GM15510 (cell line): ENCODE measurements around the gene ERH.

Experiments used
- POLR2A ChIP-seq: IDR thresholded peaks from 3 replicates; pipeline ENCODE4 v1.6.1; 2011; ENCODE audit warnings: borderline replicate concordance; ENCODE audit not compliant: insufficient read length; ENCODE audit errors: extremely low read depth

The ERH gene

DNA sequence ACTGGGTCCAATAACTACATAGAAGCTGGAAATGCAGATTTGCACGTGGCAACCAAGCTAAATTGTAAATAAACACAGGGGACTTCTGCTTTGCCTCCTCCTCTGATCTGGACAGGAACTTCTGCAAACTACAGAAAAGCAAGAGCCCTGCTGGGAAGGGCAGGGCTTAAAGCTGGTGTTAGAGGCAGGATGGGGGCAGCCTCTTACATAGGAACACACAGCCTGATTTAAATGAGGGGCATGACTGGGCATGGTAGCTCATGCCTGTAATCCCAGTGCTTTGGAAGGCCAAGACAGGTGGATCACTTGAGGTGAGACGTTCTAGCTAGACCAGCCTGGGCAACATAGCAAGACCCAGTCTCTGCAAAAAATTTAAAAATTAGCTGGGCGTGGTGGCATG is 46.7 kb downstream of the ERH start:
- no peak for TF ChIP-seq POLR2A

DNA sequence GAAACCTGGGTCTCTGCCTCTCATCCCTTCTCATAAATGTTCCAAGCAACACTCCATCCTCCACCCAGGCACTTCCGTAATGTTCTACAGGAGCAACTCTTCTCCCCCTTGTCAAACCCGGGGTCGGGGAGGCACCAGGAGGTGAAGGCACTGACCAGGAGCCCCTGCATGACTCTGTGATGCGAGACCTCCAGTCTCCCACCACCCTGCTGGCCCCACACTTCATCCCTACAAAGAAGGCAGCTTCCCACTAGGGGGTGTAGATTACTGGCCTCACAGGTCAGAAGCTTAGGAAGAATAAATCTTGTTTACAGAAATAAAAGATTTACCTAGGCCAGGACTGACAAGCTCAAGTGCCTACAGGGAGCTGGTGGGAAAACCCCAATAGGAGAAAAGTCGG is 47.2 kb downstream of the ERH start:
- TF ChIP-seq POLR2A, result no peak

DNA sequence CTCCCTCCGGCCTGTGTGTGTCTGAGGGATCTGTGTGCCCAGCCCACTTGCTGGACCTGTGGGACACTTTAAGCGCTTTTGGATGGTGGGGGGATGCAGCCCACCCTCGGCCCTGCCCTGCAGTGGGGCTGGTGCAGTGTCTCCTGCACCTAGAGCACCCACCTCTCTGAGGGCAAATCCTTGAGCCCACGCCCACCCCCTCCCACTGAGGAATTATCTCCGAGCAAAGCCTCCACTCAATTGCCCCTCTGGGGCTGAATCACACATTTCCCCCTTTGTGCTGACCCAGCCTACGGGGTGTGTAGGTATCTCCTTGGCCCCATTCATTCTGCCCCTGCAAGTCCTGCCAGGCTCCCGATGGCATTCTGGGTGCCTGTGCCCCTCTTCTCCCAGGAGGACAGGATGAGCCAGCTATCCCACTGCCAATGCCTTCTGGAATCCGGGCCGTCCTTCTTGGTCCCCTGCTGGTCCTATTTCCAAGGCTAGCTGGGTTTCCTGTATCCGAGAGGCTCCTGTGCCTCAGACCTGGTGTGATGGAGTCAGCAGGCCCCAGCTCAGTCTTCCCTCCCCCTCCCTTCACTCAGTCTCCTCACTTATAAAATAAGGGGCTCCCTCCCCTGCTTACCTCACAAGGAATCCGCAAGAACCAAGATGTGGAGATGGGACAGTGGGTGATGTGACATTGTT is 48.9 kb downstream of the ERH start:
- TF ChIP-seq POLR2A, result no peak

DNA sequence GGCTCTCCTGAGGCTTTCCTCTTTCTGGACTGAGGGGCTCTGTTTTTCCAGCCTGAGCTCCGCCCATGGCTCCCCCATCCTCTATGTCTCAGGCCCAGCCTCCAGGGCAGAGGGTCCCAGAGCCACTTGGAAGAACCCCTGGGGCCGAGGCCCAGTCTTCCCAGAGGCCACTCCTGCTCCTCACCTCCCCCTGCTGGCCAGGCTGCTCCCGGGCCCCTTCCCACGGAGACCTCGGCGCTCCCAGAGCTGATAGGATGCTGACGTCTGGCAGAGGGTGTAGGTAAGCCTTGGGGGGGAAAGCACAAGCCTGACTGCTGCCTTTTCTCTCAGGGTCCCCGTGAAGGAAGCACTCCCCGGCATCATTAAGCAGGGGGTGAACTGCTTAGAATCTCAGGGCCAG is 51.4 kb downstream of the ERH start:
- no peak for TF ChIP-seq POLR2A

DNA sequence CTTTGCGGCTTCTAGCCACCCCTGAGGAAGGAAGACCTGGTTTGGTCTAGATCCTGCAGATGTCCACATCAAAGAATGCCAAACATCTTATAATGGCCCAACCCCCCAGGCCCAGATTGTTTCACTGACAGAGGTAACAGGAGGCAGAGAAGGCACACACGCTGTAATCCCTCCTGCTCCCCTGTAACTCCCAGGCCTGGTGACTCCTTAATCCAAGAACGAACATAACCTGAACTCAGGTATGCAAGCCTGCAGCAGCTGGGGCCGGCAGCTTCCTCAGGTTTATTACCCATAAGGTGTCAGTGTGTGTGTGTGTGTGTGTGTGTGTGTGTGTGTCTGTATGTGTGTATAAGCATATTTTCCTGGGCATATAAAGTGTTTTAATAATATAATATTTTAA is 52.7 kb downstream of the ERH start:
- no peak for TF ChIP-seq POLR2A

DNA sequence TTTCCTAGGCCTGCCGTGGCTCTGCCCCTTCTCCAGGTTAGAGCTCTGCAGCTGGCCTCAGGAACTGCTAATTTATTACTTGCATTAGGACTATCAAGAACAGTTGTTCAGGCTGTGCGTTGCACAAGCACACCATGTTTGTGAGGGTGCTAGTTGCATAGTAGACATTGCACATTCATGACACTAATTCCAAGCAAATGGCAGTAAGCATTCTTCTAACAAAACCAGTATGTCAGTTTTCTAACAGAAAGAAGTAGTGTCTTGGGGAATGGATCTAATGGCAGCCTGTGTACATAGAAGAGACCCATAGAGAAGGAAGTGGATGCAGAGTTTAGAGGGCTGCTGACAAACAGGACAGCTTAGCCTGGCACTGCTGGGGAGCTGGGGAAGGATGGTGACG is 53.9 kb downstream of the ERH start:
- TF ChIP-seq POLR2A, result no peak

DNA sequence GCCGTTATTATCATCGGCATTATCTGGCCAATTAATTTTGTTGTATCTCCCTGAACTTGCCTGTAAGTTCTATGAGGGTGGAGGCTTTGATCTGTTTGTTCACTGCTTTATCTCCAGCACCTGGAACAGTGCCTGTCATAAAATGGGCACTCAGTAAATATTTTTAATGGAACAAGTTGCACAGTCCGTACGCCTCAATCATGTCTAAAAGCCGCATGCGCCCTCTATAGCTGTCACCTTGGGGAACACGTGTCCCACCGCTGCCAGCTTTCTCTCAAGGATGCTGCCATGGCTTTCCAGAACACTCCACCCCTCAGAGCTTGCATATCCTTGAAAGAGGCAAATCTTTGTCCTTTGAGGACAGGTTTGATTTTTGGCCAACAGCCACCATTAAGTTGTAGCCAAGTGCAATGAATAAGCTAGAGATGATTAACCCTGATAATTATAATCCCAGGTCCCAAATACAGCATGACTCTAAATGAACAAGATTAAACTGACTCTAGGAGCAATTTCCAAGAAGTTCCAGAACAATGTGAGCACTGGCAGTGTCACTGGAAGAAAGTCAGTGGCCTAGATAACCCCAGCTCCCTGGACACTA is 55.1 kb downstream of the ERH start:
- TF ChIP-seq POLR2A, result no peak

DNA sequence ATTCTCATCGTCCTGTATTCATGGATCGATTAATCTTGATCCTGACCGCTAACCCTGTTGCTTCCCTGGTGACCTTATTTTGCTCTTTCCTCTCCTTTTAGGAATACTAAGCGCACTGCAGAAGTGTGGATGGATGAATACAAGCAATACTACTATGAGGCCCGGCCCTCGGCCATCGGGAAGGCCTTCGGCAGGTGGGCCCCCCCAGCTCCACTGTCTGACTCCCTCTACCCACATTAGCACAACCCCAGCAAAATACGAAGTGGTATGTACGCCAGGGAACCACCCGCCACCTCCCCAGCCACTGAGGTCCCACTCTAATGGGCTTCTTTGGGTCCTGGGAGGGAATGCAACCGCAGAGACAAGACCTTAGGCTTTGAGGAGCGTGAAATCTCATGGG is 58.7 kb downstream of the ERH start:
- TF ChIP-seq POLR2A, result no peak

DNA sequence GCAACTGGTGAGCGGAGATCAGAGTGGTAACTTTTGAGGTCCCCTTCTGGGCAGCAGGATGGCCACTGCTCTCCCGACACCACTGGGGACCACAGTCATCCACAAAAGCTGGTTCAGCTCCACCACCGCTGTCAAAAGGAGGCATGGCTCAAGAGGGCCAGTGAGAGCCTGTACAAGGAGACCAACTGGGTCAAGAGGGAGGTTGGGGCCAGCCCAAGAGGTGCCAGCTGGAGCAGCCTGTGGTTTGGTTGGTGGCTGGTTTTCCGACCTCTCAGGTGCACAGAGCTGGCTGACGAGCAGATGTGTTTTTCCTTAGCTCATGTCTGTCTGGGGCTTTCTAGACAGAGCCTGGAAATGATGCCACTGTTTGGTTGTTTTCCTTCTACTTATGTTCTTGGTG is 60.1 kb downstream of the ERH start:
- TF ChIP-seq POLR2A, result no peak

DNA sequence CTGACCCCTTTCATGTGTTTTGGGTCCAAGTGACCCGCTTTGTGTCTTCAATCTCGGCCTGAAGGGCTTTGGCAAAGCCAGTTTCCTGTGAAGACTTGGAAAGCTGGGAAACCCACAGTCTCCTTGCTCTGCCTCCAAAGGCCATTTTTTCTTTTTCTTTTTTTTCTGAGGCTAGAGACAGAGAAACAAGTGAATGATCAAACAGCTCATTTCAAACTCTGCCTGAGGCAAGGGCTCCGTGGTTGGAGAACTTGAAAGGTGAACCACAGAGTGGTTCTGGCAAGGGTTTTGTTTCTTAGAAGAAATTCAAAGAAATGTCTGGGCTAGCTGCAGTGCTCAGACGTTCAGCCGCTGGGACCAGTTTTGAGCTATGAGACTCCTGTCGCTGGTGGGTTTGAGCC is 62.7 kb downstream of the ERH start:
- no peak for TF ChIP-seq POLR2A

DNA sequence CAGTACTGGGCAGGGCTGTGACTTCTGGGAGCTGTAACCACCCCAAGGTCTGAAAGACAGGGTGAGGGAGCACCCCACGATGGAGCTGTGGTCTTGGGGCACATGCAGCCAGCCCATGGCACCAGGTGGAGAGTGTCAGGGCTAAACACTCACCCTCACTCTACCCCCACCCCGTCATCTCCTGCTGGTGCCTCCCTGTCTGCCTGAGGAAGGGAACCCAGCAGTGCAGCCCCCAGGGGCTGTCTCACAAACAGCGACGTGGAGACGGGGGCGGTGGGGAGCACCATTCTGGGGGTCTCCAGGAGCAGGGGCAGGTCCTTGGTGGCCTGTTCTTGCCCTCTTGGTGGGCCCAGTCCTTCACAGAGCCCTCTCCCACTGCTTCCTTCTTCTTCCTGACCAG is 63.5 kb downstream of the ERH start:
- no peak for TF ChIP-seq POLR2A

DNA sequence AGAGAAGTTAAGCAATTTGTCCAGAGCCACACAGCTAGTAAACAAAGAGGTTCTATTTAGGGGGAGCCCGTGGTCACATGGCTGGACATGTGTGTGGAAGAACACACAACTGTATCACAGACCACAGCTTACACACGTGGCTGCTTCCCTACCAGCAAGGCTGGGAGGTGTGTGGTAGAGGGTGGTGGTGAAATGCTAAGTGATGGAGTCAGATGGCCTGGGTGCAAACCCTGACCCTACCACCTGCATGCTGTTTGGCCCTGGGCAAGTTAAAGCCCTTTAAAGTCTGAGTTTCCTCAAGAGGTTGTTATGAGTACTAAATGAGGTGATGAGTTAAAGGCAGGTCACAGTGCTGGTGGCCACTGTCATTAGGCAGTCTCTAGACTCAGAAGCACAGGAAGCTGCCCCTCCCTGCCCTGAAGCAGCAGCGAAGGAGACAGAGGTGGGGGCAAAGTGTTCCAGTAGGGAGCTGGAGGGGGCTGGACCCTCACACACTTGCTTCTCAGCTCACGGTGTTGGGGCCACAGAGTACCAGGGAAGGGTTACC is 64.2 kb downstream of the ERH start:
- no peak for TF ChIP-seq POLR2A

DNA sequence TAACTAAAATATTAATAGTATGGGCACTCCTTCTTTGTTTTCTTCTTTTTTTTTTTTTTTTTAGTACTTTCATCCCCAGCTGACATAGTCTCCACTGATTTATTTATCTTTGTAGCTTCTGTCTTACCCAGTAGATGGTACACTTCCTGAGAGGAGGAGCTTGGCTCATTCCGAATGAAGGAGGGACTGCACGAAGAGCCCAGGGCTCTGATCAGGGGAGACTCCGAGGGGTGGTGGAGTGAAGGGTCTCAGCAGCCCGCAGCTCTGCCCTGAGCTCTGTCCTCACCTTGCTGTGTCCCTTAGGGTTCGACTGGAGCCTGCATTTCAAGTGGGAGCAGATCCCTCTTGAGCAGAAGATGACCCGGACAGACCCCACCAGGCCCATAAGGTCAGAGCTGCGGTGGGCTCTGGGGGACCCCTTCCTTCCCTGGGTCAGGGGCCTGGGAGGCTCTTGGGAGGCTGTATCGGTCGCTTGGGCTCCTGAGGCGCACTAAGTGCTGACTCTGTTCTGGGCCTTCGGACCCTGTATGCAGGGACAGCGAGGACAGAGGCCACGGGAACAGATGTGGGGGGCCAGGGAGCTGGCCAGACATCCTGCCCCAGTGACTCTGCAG is 65.2 kb downstream of the ERH start:
- no peak for TF ChIP-seq POLR2A

DNA sequence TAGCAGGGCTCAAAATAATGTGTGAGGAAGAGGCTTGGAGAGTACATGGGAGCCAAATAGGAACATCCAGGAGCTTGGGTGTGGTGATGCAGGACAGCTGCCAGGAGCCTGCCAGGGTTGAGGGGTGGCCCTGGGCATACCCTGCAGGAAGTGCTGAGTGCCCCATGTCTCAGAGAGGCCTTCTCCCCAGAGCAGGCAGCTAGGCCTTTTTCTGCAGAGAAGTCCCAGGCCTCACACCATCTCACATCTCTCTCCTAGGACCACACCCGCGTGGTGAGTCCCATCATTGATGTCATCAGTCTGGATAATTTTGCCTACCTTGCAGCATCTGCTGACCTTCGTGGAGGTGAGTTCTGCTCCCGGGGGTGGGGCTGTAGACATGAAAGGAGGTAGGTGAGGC is 66.9 kb downstream of the ERH start:
- TF ChIP-seq POLR2A, result no peak
